ENCODE data around the gene GJD3.

DNA sequence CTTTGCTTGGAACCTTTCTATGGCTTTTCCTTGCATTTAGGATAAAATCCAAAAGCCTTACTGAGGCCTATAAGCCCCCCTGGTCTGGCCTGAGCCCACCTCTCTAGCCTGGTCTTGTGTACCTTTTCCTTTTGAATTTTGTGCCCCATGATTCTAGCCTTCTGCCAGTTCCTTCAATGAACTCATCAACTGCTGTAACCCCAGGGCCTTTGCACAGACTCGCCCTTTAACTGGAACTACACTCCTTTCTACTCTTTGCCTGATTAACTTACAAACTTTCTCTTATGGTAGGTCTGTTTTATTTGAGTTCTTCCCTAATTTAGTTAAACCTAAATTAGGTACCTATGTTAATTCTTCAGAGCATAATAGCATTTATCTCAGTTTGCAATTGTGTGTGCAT, 24.2 kb downstream of the GJD3 start:
- TF ChIP-seq GATA2 (IDR thresholded peaks at IDR 0.05; ENCODE audit: low read depth, low read length) (no peak), GATA3 (IDR thresholded peaks at IDR 0.05; ENCODE audit: low read depth, low read length) (no peak)
